ENCODE measurements around the gene PITX3.

DNA sequence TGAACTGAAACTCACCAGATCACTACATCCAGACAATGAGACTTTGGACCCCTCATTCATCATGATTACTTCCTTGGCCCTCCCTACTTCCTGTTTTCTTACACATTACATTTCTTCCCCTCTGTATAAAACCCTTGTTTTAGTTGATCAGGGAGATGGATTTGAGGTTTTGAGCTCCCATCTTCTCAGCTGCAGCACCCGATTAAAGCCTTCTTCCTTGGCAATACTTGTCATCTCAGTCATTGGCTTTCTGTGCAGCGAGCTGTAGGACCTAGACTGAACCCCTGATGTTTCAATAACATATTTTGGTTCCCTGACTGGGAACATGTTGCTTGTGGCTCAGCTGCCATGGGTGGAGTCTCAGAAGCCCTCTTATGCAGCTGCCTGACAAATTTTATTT, 56.0 kb downstream of the PITX3 start:
- no peak for TF ChIP-seq POLR2A (IDR thresholded peaks at IDR 0.05)
- TF ChIP-seq, protein P1, sequence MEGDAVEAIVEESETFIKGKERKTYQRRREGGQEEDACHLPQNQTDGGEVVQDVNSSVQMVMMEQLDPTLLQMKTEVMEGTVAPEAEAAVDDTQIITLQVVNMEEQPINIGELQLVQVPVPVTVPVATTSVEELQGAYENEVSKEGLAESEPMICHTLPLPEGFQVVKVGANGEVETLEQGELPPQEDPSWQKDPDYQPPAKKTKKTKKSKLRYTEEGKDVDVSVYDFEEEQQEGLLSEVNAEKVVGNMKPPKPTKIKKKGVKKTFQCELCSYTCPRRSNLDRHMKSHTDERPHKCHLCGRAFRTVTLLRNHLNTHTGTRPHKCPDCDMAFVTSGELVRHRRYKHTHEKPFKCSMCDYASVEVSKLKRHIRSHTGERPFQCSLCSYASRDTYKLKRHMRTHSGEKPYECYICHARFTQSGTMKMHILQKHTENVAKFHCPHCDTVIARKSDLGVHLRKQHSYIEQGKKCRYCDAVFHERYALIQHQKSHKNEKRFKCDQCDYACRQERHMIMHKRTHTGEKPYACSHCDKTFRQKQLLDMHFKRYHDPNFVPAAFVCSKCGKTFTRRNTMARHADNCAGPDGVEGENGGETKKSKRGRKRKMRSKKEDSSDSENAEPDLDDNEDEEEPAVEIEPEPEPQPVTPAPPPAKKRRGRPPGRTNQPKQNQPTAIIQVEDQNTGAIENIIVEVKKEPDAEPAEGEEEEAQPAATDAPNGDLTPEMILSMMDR (IDR thresholded peaks at IDR 0.05), result no peak
